Brain microvascular endothelial cell (primary cell): Measurements from ENCODE around the gene LRRC7.

Source experiments
- DNase-seq: peaks from one replicate; pipeline ENCODE4 v3.0.0-alpha.2; 2020
- H3K27ac ChIP-seq: fragments of 250-450 bp; sonication (Bioruptor Pico); 2 replicates; pipeline ENCODE4 v1.5.1; 2020; ENCODE audit warnings: mild to moderate bottlenecking, moderate library complexity
- H3K27me3 ChIP-seq: fragments of 250-450 bp; sonication (Bioruptor Pico); replicated peaks from 2 replicates; pipeline ENCODE4 v1.5.1; 2020; ENCODE audit warnings: mild to moderate bottlenecking
- H3K36me3 ChIP-seq: fragments of 250-450 bp; sonication (Bioruptor Pico); replicated peaks from 2 replicates; pipeline ENCODE4 v1.5.1; 2020; ENCODE audit warnings: mild to moderate bottlenecking
- H3K4me3 ChIP-seq: 2 replicates; pipeline ENCODE4 v1.5.1; 2011; ENCODE audit warnings: low read depth, mild to moderate bottlenecking, control low read depth, low read length, moderate library complexity
- in situ Hi-C: cut with HindIII; loops from 2 replicates; pipeline ENCODE4 v1.10.0; 2017; ENCODE audit warnings: low sequenced_read_pairs, low pct_ligation_motif_present
- TF ChIP-seq, protein P1 (sequence below): IDR thresholded peaks from 2 replicates; pipeline ENCODE4 v1.5.1; 2011; ENCODE audit warnings: low read depth, mild to moderate bottlenecking, moderate library complexity, low read length, control low read depth, inconsistent platforms; ENCODE audit errors: missing control alignments

LRRC7 gene

DNA sequence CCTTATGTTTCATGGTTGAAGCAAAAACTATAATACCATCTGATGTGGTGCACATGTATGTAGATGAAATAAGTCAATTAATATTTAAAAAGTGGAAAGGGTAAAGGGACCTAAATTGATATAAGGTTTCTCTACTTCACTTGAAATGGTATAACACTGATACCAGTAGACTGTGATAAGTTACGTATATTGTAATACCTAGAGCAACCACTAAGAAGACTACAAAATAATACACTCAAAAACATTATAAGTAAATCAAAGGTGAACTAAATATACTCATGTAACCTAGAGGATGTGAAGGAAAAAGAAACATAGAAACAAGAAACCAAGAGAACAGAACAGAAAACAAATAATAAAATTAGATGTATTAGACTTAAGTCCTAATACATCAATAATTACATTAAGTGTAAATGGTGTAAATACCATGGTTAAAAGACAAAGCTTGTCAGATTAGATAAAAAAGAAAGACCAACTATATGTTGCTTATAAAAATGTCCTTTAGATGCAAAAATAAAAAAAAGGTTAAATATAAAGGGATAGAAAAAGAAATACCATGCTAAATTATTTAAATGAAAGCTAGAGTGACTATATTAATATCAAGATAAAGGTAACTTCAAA, 118.8 kb downstream of the LRRC7 start:
- in situ Hi-C loops: no loop called here
- no peak overlapping the region for H3K27ac ChIP-seq
- TF ChIP-seq, protein P1, sequence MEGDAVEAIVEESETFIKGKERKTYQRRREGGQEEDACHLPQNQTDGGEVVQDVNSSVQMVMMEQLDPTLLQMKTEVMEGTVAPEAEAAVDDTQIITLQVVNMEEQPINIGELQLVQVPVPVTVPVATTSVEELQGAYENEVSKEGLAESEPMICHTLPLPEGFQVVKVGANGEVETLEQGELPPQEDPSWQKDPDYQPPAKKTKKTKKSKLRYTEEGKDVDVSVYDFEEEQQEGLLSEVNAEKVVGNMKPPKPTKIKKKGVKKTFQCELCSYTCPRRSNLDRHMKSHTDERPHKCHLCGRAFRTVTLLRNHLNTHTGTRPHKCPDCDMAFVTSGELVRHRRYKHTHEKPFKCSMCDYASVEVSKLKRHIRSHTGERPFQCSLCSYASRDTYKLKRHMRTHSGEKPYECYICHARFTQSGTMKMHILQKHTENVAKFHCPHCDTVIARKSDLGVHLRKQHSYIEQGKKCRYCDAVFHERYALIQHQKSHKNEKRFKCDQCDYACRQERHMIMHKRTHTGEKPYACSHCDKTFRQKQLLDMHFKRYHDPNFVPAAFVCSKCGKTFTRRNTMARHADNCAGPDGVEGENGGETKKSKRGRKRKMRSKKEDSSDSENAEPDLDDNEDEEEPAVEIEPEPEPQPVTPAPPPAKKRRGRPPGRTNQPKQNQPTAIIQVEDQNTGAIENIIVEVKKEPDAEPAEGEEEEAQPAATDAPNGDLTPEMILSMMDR: no peak
- no peaks in the 10 kb centered on the region for H3K36me3 ChIP-seq
- H3K4me3 ChIP-seq: no peak overlapping the region
- no peaks in the 10 kb centered on the region for H3K27me3 ChIP-seq
- DNase-seq: no peak

DNA sequence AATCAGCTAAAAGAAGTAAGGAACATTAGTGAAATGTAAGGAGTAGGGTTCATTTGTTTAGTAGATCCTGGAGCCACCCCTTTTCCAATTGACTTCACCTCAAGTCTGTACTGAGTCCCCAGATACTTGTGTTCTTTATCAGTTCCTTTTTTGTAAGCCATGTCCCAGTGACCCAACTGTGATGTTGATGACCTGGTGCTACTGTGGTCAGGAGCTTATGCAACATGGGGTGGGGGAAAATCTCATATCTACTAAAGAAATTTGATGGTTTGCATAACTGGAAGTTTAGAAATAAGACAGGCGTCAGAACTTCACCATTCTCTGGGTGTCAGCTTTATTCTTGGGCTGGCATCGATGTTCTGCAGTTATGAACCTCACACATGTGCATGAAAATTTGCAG, 120.5 kb downstream of the LRRC7 start:
- no peaks in the 10 kb centered on the region for H3K27me3 ChIP-seq
- no peak for DNase-seq
- in situ Hi-C loops: no loop called here

DNA sequence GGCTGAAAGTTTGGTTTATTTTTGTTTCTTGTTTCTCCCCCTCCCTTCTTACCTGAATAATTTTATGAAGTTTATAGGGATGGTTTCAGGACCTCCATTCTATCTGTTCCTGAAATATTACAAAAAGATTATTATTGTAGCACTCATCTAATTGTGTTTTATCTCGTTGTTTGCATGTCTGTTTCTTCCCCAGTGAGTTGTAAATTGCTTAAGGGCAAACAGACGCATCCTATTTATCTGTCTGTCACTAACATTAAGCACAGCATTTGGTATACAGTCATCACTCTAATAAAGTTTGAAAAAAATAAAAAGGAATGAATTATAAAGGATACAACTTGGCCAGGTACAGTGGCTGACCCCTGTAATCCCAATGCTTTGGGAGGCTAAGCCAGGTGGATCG, 123.5 kb downstream of the LRRC7 start:
- no peaks in the 10 kb centered on the region for H3K27me3 ChIP-seq
- TF ChIP-seq, protein P1: no peak
- no peak overlapping the region for H3K27ac ChIP-seq
- H3K4me3 ChIP-seq: no peak overlapping the region
- DNase-seq: no peak
- no peaks in the 10 kb centered on the region for H3K36me3 ChIP-seq
- in situ Hi-C loops: no loop called here

More for the DNA sequence above, 120.5 kb downstream of the LRRC7 start:
- TF ChIP-seq, protein P1: no peak
- Histone ChIP-seq H3K27ac (no peak overlapping the region), H3K4me3 (no peak overlapping the region), H3K36me3 (no peaks in the 10 kb centered on the region)

DNA sequence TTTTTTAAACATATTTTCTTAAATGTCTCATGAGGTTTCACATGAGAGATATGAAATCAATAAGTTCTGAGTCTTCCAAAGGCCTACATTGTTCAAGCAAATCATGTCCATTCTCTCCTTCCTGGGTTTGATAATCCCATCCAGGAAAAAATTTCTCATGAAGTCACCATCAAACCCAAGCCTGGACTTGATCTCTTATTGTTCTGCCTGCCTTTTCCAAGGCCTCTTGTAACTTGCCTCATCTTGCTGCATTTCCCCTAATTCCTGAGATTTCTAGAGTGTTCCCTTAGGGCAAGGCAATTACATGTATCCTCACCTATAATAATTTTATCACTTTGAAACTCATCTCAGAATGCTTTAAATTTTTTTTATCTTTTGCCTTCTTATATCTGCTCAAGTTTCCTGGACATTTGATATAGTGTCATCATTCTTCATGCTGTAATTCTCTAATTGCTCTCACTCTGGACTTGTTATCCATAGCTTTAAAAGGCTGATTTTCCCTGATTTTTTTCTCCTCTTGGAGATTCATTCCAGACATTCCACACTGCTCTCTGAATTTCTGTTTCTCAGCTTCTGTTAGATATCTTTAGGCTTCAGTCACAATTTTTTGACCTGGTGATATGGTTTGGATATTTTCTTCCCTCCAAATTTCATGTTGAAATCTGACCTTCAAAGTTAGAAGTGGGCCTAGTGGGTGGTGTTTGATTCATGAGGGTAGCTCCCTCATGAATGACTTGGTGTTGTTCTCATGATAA, 126.4 kb downstream of the LRRC7 start:
- in situ Hi-C loops: no loop called here
- no peak overlapping the region for H3K27ac ChIP-seq
- DNase-seq: no peak
- H3K36me3 ChIP-seq: no peaks in the 10 kb centered on the region
- no peaks in the 10 kb centered on the region for H3K27me3 ChIP-seq
- H3K4me3 ChIP-seq: no peak overlapping the region
- TF ChIP-seq, protein P1: no peak

DNA sequence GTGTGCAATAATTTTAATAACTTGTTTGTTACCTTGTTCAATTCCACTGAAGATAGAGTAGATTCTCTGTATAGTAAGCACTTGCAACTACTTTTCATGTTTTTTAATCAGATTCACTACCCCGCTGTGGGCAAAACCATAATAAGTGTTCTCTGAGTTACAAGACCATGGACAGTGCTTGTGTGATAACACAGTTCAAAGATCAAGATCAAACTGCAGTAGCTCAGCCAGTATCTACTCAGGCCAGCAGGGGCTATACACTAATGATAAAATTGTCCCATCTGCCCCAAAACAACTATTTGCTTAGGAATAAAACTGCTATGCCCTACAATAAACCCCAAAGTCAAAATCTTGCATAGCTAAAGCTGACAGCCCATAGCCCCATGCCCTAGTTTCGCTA, 129.6 kb downstream of the LRRC7 start:
- H3K27me3 ChIP-seq: no peaks in the 10 kb centered on the region
- TF ChIP-seq, protein P1: no peak
- no peak overlapping the region for H3K27ac ChIP-seq
- in situ Hi-C loops: no loop called here
- H3K36me3 ChIP-seq: no peaks in the 10 kb centered on the region
- H3K4me3 ChIP-seq: no peak overlapping the region
- DNase-seq: no peak
